ENCODE measurements around the gene MYCN. TPM values are rescaled to one million over a fixed set of nuclear protein-coding genes. Genes with fewer than 3 reads are reported as not detected.

MYCN gene
- total and polyA plus RNA-seq, 2 of the 4 experiments (the other 2 are of a cell fraction) = not detected

- TF ChIP-seq CEBPB (IDR thresholded peaks at IDR 0.05; ENCODE audit: low read depth, low read length) = no peak
Observed at GRCh38 chr2:15937882-15938802, 2.2 kb upstream of the MYCN start (continued).

GRCh38 chr2:15938803-15939555 is 1.4 kb upstream of the MYCN start:
- H3K9me3 ChIP-seq (ENCODE audit: control insufficient read depth, insufficient read depth, low read length) = no peaks in the 10 kb centered on the region
- no peaks in the 10 kb centered on the region for H3K36me3 ChIP-seq (ENCODE audit: control insufficient read depth, insufficient read depth, low read length)
- no peak overlapping the region for H3K4ac ChIP-seq (ENCODE audit: low read depth, low read length)
- peaks cover 33% of the 10 kb centered on the region; the same call in 1 of the 2 replicates for H3K27me3 ChIP-seq (ENCODE audit: control insufficient read depth, insufficient read depth, low read length)
- intact Hi-C loops (cut with micrococcal nuclease) = loop anchor here (1.0 kb wide), 1 partner anchor 302 kb away; no protein-coding TSS in a partner anchor
- H3K18ac ChIP-seq (ENCODE audit: low read depth, low read length) = no peak overlapping the region
- CTCF ChIA-PET = interaction anchor here (1.3 kb wide), 1 partner anchor 670 kb away, joined by 3 read pairs; no protein-coding TSS in a partner anchor
- H3K4me1 ChIP-seq (ENCODE audit: control insufficient read depth, insufficient read depth, low read length) = no peaks in the 10 kb centered on the region
- no peak overlapping the region for H2AK5ac ChIP-seq (ENCODE audit: low read depth, low read length)
- no peak overlapping the region for H3K14ac ChIP-seq (replicated peaks; ENCODE audit: low read depth, low read length)
- H2BK20ac ChIP-seq (ENCODE audit: low read depth, low read length) = no peak overlapping the region
- H3K4me2 ChIP-seq (ENCODE audit: low read depth, low read length) = no peak overlapping the region
- no peak overlapping the region for H3K27ac ChIP-seq (ENCODE audit: insufficient read depth, low read length)
- no peak for DNase-seq
- 0% methylated on average over 1 of the region's 8 CpGs; no CpG with 5 or more reads in 1 of the 2 experiments for WGBS, 2 experiments (ENCODE audit: extremely low coverage in 2 of 2, insufficient read length in 1 of 2)
- no peak overlapping the region for H2AFZ ChIP-seq (replicated peaks; ENCODE audit: low read length, poor library complexity)
- H4K91ac ChIP-seq (ENCODE audit: insufficient read depth, low read depth, low read length) = no peak overlapping the region
- no peaks in the 10 kb centered on the region for H3K79me1 ChIP-seq (ENCODE audit: low read depth in 1 of 2, low read length in 2 of 2)
- in situ Hi-C loops (cut with MboI; ENCODE audit: low sequenced_read_pairs) = no loop called here
- H4K5ac ChIP-seq (ENCODE audit: low read depth, low read length) = no peak overlapping the region
- H3K56ac ChIP-seq (ENCODE audit: extremely low read depth, insufficient read depth, low read length) = no peak overlapping the region
- H3K9me1 ChIP-seq (ENCODE audit: insufficient read depth, low read length) = no peaks in the 10 kb centered on the region
- no peak for ATAC-seq (ENCODE audit: low read depth)
- no peak overlapping the region for H2BK15ac ChIP-seq (ENCODE audit: low read depth, low read length)
- POLR2A ChIA-PET (ENCODE audit: unreplicated experiment) = no interaction called here
- H2BK120ac ChIP-seq (ENCODE audit: low read depth, low read length) = no peak overlapping the region
- no peak overlapping the region for H3K23ac ChIP-seq (ENCODE audit: low read depth, low read length)
- no peak overlapping the region for H3K9ac ChIP-seq (ENCODE audit: low read depth, low read length)
- H2AK9ac ChIP-seq (replicated peaks; ENCODE audit: low read depth, low read length, poor library complexity) = no peak overlapping the region
- BruUV-seq (replicated peaks) = no TSS peak
- TF ChIP-seq POLR2A (IDR thresholded peaks at IDR 0.05; ENCODE audit: low read depth, low read length) (no peak), RFX5 (IDR thresholded peaks at IDR 0.05; ENCODE audit: low read depth, low read length) (no peak), CTCF (conservative IDR thresholded peaks at IDR 0.05; ENCODE audit: low read depth, low read length) (no peak)
- dilution Hi-C loops (cut with HindIII; ENCODE audit: low sequenced_read_pairs, unreplicated experiment) = no loop called here
- no peaks in the 10 kb centered on the region for H4K20me1 ChIP-seq (ENCODE audit: insufficient read depth, low read length)
- H3K4me3 ChIP-seq (ENCODE audit: insufficient read depth, low read depth, low read length) = no peak overlapping the region
- H2BK5ac ChIP-seq (ENCODE audit: low read depth, low read length, poor library complexity, severe bottlenecking) = no peak overlapping the region
- H4K8ac ChIP-seq (ENCODE audit: low read depth in 2 of 2, low read length in 2 of 2) = no peak overlapping the region
